Suprapubic skin (tissue), 4 donors: Measurements from ENCODE around the gene TPCN2.

Experiments
- POLR2A ChIP-seq, 2 donors: fragments of 450-650 bp; IDR thresholded peaks; one replicate each; pipeline ENCODE4 v1.6.1; 2017; ENCODE audit warnings: antibody characterized with exemption in 2 of 2, mild to moderate bottlenecking in 2 of 2, moderate library complexity in 2 of 2
- POLR2AphosphoS5 ChIP-seq, 3 donors: sonication (generic); formaldehyde crosslinking; IDR thresholded peaks; one replicate each; pipeline ENCODE4 v1.6.1; 2017; ENCODE audit warnings: antibody characterized with exemption in 3 of 3
- TF ChIP-seq, protein P1 (sequence below), 2 donors: fragments of 200-600 bp in 1 of 2; fragments of 450-650 bp in 1 of 2; sonication (generic) in 1 of 2; IDR thresholded peaks; one replicate each; pipeline ENCODE4 v1.5.1; 2016 to 2019; ENCODE audit warnings: antibody characterized with exemption in 2 of 2, mild to moderate bottlenecking in 1 of 2, moderate library complexity in 1 of 2

DNA sequence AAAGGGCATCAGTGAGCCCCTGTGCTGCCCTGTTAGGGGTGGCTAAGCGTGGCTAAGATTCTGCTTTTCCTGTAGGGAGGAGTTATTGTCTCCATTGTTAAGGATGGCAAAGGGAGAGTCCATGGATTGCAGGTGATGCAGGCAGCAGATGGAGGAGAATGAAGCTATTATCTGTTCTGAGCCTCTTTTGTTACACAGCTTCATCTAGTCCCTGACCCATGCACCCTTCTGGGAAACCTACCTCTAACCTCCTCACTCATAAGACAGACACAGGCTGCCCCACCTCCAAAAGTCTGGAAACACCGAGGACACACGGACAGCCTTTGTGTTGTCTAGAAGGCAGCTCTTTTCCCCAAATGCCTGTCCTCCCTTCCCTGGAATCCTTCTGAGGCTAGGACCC, 120.7 kb downstream of the TPCN2 start:
- TF ChIP-seq, protein P1, sequence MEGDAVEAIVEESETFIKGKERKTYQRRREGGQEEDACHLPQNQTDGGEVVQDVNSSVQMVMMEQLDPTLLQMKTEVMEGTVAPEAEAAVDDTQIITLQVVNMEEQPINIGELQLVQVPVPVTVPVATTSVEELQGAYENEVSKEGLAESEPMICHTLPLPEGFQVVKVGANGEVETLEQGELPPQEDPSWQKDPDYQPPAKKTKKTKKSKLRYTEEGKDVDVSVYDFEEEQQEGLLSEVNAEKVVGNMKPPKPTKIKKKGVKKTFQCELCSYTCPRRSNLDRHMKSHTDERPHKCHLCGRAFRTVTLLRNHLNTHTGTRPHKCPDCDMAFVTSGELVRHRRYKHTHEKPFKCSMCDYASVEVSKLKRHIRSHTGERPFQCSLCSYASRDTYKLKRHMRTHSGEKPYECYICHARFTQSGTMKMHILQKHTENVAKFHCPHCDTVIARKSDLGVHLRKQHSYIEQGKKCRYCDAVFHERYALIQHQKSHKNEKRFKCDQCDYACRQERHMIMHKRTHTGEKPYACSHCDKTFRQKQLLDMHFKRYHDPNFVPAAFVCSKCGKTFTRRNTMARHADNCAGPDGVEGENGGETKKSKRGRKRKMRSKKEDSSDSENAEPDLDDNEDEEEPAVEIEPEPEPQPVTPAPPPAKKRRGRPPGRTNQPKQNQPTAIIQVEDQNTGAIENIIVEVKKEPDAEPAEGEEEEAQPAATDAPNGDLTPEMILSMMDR (IDR thresholded peaks at IDR 0.05) = no peak
- TF ChIP-seq POLR2A (IDR thresholded peaks at IDR 0.05) (no peak), POLR2AphosphoS5 (IDR thresholded peaks at IDR 0.05) (no peak)
